Small intestine (tissue), 7 donors: ENCODE data around the gene ACOX2. TPM values are rescaled to one million over a fixed set of nuclear protein-coding genes. Genes with fewer than 3 reads are reported as not detected.

Experiments used
- DNase-seq, 2 donors: peaks; one replicate each; pipeline versions ENCODE4 v3.0.0 to v3.0.0-alpha.2; 2013
- FAIRE-seq: peaks from 2 replicates; lab custom pipeline; 2012; peaks lifted over from hg19 to GRCh38; lab: Jason Lieb, UNC
- H3K27ac ChIP-seq, 3 donors: one replicate each; pipeline ENCODE4 v1.5.1; 2013; ENCODE audit warnings: low read length in 2 of 3, mild to moderate bottlenecking in 2 of 3, control low read depth in 1 of 3, inconsistent platforms in 1 of 3, low read depth in 1 of 3, moderate library complexity in 1 of 3
- H3K27me3 ChIP-seq, 3 donors: one replicate each; pipeline ENCODE4 v1.6.1; 2013; ENCODE audit warnings: low read length in 3 of 3, inconsistent platforms in 1 of 3; ENCODE audit not compliant: control insufficient read depth in 3 of 3, insufficient read depth in 3 of 3
- H3K36me3 ChIP-seq, 3 donors: one replicate each; pipeline ENCODE4 v1.6.1; 2013; ENCODE audit warnings: low read length in 3 of 3, inconsistent platforms in 1 of 3, low read depth in 1 of 3, mild to moderate bottlenecking in 1 of 3, moderate library complexity in 1 of 3; ENCODE audit not compliant: control insufficient read depth in 3 of 3, insufficient read depth in 2 of 3
- H3K4me1 ChIP-seq, 3 donors: one replicate each; pipeline ENCODE4 v1.6.1; 2013; ENCODE audit warnings: low read length in 2 of 3, inconsistent platforms in 1 of 3, low read depth in 1 of 3, mild to moderate bottlenecking in 1 of 3, moderate library complexity in 1 of 3; ENCODE audit not compliant: control insufficient read depth in 3 of 3, insufficient read depth in 2 of 3
- H3K4me3 ChIP-seq, 3 donors: one replicate each; pipeline ENCODE4 v1.5.1; 2013; ENCODE audit warnings: low read length in 3 of 3, control low read depth in 1 of 3, inconsistent platforms in 1 of 3, low read depth in 1 of 3, mild to moderate bottlenecking in 1 of 3, moderate library complexity in 1 of 3
- H3K9me3 ChIP-seq, 2 donors: one replicate each; pipeline ENCODE4 v1.6.1; 2013; ENCODE audit warnings: low read depth in 1 of 2, low read length in 1 of 2; ENCODE audit not compliant: control insufficient read depth in 2 of 2, insufficient read depth in 1 of 2
- WGBS, 3 donors: extraction: QIAGEN DNeasy Blood & Tissue Kit; methylation state at CpG; one replicate each; pipeline ENCODE4 v1.1.7; 2013; 5-methylcytosine and 5-hydroxymethylcytosine counted together
- polyA plus RNA-seq, 4 donors: library from polyadenylated mRNA; stranded (reverse) in 3 of 4; unstranded in 1 of 4; fragments of 200-250 nt in 3 of 4; fragments of 120-200 nt in 1 of 4; gene quantifications; one replicate each; pipeline versions ENCODE4 v1.2.1 to v1.2.3, GENCODE V29; 2013
- donor health status: healthy with polysubstance abuse.
- donor health status: control.
- donor health status: control.
- donor health status: Bipolar disorder and iron deficiency.
- donor health status: healthy.

The ACOX2 gene
- polyA plus RNA-seq, 4 donors = 34.5 to 156 (median 89.0) TPM

DNA sequence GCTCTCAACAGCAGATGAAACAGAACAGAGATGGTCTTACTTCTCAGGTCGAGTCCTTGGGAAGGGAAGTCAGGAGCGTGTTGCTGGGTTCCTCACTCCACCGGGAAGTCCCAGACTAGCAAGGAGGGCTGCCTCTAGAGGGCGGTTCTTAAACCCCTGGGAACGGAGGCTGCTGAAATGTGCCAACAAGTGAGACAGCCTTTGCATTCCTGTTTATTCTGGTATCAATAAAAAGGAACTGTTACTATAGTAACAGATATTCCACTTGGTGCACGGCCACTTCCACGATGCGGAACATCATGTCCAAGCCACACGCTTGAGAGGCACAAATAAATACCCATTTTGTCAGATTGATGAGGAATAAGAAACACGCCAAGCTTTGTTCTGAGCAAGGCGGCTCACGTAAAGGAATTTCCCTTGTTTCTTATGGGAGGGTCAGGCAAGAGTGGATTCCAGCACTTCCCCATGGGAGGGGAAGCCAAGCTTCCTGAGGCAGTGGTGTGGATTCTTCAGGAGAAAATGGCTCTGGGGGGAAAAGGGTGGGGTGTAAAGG lies 40.4 kb upstream of the ACOX2 start, which contains the start of gene FAM107A:
Gene FAM107A, minus strand, starts transcription at position 123 of the 553 bp plus-strand sequence. CDS start 7,531 bp downstream, outside the sequence.
- H3K4me1 ChIP-seq = no peaks in the 10 kb centered on the region
- FAIRE-seq (no peak), DNase-seq (no peak)
- H3K27ac ChIP-seq = peak within 1 kb of the TSS in 1 of 3 donors; percentile 84
- no peaks in the 10 kb centered on the region for H3K9me3 ChIP-seq
- peaks cover 0 to 5% (median 0%) of the 10 kb centered on the region in 3 donors for H3K27me3 ChIP-seq
- WGBS, 3 donors = 28 to 58% (median 58%) methylated on average over 12 of the region's 12 CpGs
- no peak within 1 kb of the TSS for H3K4me3 ChIP-seq
- H3K36me3 ChIP-seq = no peaks in the 10 kb centered on the region

DNA sequence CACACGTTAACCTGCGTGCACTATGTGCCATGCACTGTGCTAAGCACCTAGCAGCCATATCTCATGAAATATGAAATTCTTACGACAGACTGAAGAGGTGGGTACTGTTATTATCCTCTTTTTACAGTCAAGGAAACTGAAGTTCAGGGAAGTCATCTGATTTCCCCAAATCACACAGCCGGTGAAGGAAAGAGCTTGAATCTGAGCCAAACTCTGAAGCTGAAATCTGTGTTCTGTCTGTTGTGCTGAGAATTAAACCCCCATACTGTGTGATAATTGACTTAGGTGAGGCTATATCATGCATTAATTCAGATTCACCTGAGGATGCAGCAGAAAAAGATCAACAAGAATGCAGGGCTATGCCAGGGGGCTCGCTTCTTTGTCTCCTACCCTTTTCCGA lies 39.7 kb upstream of the ACOX2 start:
- DNase-seq (no peak), FAIRE-seq (no peak)
- Histone ChIP-seq H3K27me3 (peaks cover 0 to 5% (median 0%) of the 10 kb centered on the region in 3 donors), H3K4me3 (no peak overlapping the region), H3K36me3 (no peaks in the 10 kb centered on the region), H3K4me1 (no peaks in the 10 kb centered on the region), H3K9me3 (peaks cover 0 to 4% of the 10 kb centered on the region in 2 donors), H3K27ac (peak overlapping the region in 1 of 3 donors; percentile 84)
- 59 to 75% (median 64%) methylated on average over 6 of the region's 6 CpGs for WGBS, 3 donors

DNA sequence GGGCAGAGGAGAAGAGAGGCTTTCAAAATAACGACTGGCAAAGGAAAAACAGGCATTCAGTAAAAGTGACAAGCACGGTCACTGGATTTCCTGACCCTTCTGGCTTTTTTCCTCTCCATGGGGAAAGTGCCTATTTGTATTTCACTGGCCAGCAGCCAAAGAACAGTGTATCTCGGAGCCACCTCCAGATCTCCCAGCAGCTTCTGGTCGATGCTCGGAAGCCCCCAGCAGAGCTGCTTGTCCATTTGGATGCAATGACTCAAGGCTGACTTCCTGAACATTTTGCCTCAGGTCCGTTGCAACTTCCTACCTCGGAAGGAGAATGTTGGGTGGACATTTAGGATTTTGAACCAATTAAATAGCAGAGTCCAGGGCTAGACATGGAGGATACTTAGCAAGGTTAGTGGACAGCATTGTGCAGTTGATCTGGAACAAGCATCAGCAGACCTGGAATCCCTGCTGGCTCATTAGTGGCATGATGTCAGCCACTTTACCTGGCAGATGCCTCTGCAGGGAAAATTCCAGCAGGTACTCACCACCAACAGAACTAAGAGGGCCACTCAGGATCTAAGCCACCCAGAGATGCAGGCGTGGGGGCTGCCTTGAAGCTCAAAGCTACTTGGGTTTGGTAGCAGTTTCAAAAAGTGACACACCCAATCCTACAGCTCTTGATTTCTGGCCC lies 39.1 kb upstream of the ACOX2 start:
- FAIRE-seq (no peak), DNase-seq (no peak)
- H3K4me3 ChIP-seq = no peak overlapping the region
- WGBS, 3 donors = 39 to 64% (median 58%) methylated on average over 8 of the region's 8 CpGs
- peak overlapping the region in 1 of 3 donors; percentile 84 for H3K27ac ChIP-seq
- peaks cover 0 to 7% of the 10 kb centered on the region in 2 donors for H3K9me3 ChIP-seq
- H3K27me3 ChIP-seq = peaks cover 0 to 5% (median 0%) of the 10 kb centered on the region in 3 donors
- H3K4me1 ChIP-seq = no peaks in the 10 kb centered on the region
- no peaks in the 10 kb centered on the region for H3K36me3 ChIP-seq

DNA sequence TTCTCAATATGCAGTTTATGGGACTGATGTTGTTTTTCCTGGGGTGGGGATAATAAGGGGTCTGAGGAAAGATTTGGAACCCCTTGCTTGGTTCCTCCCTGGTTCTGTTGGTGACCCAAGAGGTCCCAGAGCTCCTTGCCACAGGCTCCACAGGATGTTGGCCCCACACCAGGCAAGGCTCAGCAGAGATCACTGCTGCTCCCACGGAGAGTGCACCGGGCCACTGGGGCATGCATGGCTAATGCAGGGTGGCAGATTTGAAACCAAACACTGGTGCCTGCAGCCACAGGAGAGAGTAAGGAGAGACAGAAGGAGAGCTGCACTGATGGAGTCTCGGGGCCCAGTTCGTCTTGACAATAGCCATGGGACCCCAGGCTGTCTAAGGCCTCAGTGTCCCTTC lies 37.7 kb upstream of the ACOX2 start:
- H3K27ac ChIP-seq = peak overlapping the region in 1 of 3 donors; percentile 13
- peaks cover 0 to 7% of the 10 kb centered on the region in 2 donors for H3K9me3 ChIP-seq
- no peaks in the 10 kb centered on the region for H3K36me3 ChIP-seq
- H3K27me3 ChIP-seq = peaks cover 0 to 5% (median 0%) of the 10 kb centered on the region in 3 donors
- 84 to 90% (median 86%) methylated on average over 4 of the region's 4 CpGs for WGBS, 3 donors
- DNase-seq (no peak), FAIRE-seq (no peak)
- H3K4me3 ChIP-seq = no peak overlapping the region
- H3K4me1 ChIP-seq = no peaks in the 10 kb centered on the region

DNA sequence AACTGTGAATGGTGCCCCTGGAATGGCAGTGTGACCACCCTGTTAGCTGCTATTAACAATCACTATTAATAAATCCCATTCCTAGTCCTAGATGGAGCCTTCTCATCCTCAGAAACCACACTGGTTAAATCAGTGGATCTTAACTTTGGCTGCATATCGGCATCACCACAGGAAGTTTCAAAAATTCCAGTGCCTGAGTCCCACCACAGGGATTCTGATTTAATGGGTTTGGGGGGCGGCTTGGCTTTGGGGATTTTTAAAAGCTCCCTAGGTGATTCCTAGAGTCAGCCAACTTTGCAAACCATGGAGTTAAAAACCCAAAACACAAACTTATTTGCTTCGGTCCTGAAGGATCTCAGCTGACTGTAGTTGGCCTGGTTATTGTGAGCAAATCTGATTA lies 37.1 kb upstream of the ACOX2 start:
- 81 to 94% (median 91%) methylated on average over 3 of the region's 3 CpGs for WGBS, 3 donors
- FAIRE-seq = no peak
- peaks cover 0 to 7% of the 10 kb centered on the region in 2 donors for H3K9me3 ChIP-seq
- H3K36me3 ChIP-seq = no peaks in the 10 kb centered on the region
- H3K27ac ChIP-seq = no peak overlapping the region
- H3K27me3 ChIP-seq = peaks cover 0 to 5% (median 0%) of the 10 kb centered on the region in 3 donors
- no peak overlapping the region for H3K4me3 ChIP-seq
- no peak for DNase-seq
- H3K4me1 ChIP-seq = no peaks in the 10 kb centered on the region

DNA sequence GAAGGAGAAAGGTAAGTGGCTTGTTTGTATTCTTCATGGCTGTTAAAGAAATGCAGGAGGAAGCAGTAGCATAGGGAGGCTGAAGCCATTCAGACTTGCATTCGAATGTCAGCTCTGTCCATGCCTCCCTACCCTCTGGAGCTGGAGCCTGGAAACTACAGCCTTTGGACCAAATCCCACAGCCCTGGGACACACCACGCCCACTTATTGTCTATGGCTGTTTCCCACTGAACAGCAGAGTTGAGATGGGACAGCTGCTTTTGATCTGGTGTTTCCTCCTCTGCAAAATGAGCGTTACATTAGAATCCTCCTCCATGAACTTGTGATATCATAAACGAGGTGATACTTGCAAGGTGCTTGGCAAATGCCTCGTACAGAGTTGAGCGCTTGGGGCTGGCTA lies 36.6 kb upstream of the ACOX2 start:
- FAIRE-seq = no peak
- no peak overlapping the region for H3K4me3 ChIP-seq
- H3K4me1 ChIP-seq = no peaks in the 10 kb centered on the region
- DNase-seq = no peak
- H3K27me3 ChIP-seq = peaks cover 0 to 5% (median 0%) of the 10 kb centered on the region in 3 donors
- peaks cover 0 to 7% of the 10 kb centered on the region in 2 donors for H3K9me3 ChIP-seq
- H3K27ac ChIP-seq = no peak overlapping the region
- no peaks in the 10 kb centered on the region for H3K36me3 ChIP-seq
- WGBS, 3 donors = 36 to 45% (median 38%) methylated on average over 6 of the region's 6 CpGs

DNA sequence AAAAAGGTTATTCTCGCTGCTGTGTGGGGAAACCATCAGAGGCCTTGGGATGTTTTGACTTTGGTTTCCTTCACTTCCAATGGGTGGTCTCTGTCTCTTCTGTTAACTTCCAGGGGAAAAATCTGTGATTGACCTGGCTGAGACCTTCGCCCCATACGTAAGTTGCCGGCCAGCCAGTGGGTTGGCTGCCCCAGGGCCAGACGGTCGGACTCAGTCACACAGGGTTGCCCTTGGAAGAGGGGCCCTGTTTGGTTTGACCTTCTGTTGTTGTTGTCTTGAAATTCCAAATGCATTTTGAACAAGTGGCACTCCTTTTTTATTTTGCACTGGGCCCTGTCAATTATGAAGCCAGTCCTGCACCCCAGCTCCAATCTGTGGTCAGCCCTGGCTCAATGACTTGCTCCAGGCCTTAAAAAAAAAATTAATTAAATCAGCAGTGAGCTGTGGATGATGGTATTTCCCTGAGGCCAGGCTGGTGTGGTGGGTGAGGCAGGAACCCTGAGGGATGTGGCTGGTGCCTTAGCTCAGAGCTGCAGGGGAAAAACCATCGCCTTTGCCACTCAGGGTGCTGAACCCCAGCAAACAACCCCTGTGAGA lies 35.7 kb upstream of the ACOX2 start:
- no peaks in the 10 kb centered on the region for H3K4me1 ChIP-seq
- FAIRE-seq (no peak), DNase-seq (no peak)
- H3K36me3 ChIP-seq = no peaks in the 10 kb centered on the region
- 95 to 98% (median 96%) methylated on average over 7 of the region's 7 CpGs for WGBS, 3 donors
- no peak overlapping the region for H3K4me3 ChIP-seq
- H3K9me3 ChIP-seq = peaks cover 0 to 7% of the 10 kb centered on the region in 2 donors
- peaks cover 0 to 5% (median 0%) of the 10 kb centered on the region in 3 donors for H3K27me3 ChIP-seq
- no peak overlapping the region for H3K27ac ChIP-seq

DNA sequence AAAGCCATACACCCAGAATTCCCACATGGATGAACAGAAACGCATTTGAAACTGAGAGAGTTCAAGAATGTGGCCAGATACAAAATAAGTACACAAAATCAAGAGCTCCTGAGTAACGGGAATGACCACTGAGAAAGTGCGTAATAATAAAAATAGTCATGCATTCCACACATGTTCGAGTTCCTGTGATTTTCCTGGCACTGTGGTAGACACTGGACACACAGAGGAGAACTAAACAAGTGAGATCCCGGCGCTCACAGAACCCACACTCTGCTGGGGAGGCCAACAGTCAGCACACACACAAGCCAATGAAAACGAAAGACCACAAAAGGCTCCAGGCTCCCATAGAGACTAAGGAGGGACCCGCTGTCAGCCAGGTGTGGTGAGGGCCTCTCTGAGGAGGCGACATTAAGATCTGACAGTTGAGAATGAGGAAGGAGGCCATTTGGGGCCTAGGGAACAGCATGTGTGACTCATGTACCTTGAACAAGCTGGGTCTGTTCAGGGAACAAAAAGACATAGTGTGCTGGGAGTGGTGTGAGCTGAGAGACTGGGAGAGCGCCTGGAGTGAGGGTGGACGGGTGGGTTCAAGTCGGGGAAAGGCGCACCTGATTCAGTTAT lies 35.1 kb upstream of the ACOX2 start:
- H3K4me1 ChIP-seq = no peaks in the 10 kb centered on the region
- WGBS, 3 donors = 83 to 88% (median 88%) methylated on average over 13 of the region's 13 CpGs
- peaks cover 0 to 5% (median 0%) of the 10 kb centered on the region in 3 donors for H3K27me3 ChIP-seq
- no peaks in the 10 kb centered on the region for H3K36me3 ChIP-seq
- H3K4me3 ChIP-seq = no peak overlapping the region
- H3K9me3 ChIP-seq = peaks cover 0 to 7% of the 10 kb centered on the region in 2 donors
- no peak for FAIRE-seq
- H3K27ac ChIP-seq = no peak overlapping the region
- no peak for DNase-seq
